Effector memory CD4-positive, alpha-beta T cell (primary cell): Measurements from ENCODE around the gene GSTA4.

ENCODE experiments used
- DNase-seq, 3 donors: peaks; one replicate each; pipeline ENCODE4 v3.0.0-alpha.2; 2020
- H3K27ac ChIP-seq: 2 replicates; pipeline ENCODE4 v1.7.0; 2013; ENCODE audit warnings: mild to moderate bottlenecking, low read length, moderate library complexity; ENCODE audit not compliant: insufficient read depth, poor library complexity, severe bottlenecking
- H3K27me3 ChIP-seq: replicated peaks from 2 replicates; pipeline ENCODE4 v1.7.0; 2013; ENCODE audit warnings: mild to moderate bottlenecking, low read length; ENCODE audit not compliant: insufficient read depth, control insufficient read depth, poor library complexity, severe bottlenecking
- H3K36me3 ChIP-seq: 2 replicates; pipeline ENCODE4 v1.7.0; 2013; ENCODE audit warnings: mild to moderate bottlenecking, low read length, moderate library complexity; ENCODE audit not compliant: control insufficient read depth, insufficient read depth
- H3K4me1 ChIP-seq: 2 replicates; pipeline ENCODE4 v1.7.0; 2013; ENCODE audit warnings: low read length, mild to moderate bottlenecking; ENCODE audit not compliant: control insufficient read depth, insufficient read depth, poor library complexity, severe bottlenecking
- H3K4me3 ChIP-seq: 2 replicates; pipeline ENCODE4 v1.7.0; 2013; ENCODE audit warnings: low read length, low read depth, mild to moderate bottlenecking; ENCODE audit not compliant: insufficient read depth, poor library complexity, severe bottlenecking
- H3K9me3 ChIP-seq: 2 replicates; pipeline ENCODE4 v1.7.0; 2013; ENCODE audit warnings: mild to moderate bottlenecking, low read length, moderate library complexity; ENCODE audit not compliant: control insufficient read depth

GSTA4 gene

DNA sequence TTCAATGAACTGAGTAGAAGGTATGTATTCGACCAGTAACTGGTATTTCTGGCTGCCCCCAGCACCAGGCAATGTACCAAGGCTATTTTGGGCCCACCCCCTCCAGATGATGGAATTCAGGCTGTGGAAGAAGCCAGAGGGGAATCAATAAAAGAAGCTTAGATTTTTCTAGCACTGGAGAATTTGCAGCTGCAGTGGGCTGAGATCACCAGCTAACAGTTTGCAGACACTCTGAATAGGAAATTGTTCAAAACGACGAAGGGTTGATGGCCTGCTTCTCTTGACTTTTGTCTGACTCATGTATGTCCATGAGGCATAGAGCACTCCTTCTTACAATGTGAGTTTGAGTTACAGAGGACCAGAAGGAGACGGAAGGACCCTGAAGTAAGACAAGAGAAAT, 37.8 kb upstream of the GSTA4 start:
- H3K9me3 ChIP-seq: no peaks in the 10 kb centered on the region
- no peak overlapping the region for H3K27ac ChIP-seq
- no peak overlapping the region for H3K4me3 ChIP-seq
- no peak for DNase-seq
- peaks cover 33% of the 10 kb centered on the region for H3K36me3 ChIP-seq
- no peaks in the 10 kb centered on the region for H3K4me1 ChIP-seq
- H3K27me3 ChIP-seq: no peaks in the 10 kb centered on the region

GRCh38 chr6:53031281-53031680, 36.2 kb upstream of the GSTA4 start:
- no peak overlapping the region for H3K27ac ChIP-seq
- peaks cover 30% of the 10 kb centered on the region for H3K36me3 ChIP-seq
- no peaks in the 10 kb centered on the region for H3K9me3 ChIP-seq
- DNase-seq: no peak
- H3K4me1 ChIP-seq: no peaks in the 10 kb centered on the region
- no peak overlapping the region for H3K4me3 ChIP-seq
- no peaks in the 10 kb centered on the region for H3K27me3 ChIP-seq

- H3K4me3 ChIP-seq: no peak overlapping the region
- no peaks in the 10 kb centered on the region for H3K4me1 ChIP-seq
- H3K9me3 ChIP-seq: no peaks in the 10 kb centered on the region
- no peak overlapping the region for H3K27ac ChIP-seq
- no peaks in the 10 kb centered on the region for H3K27me3 ChIP-seq
- peaks cover 28% of the 10 kb centered on the region for H3K36me3 ChIP-seq
- no peak for DNase-seq
Observed at GRCh38 chr6:53029761-53030160, 34.7 kb upstream of the GSTA4 start.

DNA sequence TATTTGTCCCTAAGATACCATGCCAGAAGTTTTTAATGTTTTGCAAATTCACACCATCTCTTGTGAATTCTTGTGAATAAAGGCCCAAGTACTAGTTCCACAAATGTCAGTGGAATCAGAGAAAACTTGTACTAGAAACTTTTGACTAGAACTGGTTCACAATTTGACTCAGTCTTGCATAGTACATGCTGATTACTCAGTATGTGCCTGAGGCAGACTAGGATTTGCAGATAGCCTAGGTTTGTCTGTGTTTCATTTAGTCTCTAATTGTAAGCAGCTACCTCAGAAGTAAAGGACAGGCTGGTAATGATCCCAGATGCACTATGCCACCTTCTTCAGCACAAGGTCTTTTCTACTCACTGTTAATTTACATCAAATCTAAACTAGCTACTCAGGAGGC, 34.2 kb upstream of the GSTA4 start:
- H3K36me3 ChIP-seq: peaks cover 28% of the 10 kb centered on the region

DNA sequence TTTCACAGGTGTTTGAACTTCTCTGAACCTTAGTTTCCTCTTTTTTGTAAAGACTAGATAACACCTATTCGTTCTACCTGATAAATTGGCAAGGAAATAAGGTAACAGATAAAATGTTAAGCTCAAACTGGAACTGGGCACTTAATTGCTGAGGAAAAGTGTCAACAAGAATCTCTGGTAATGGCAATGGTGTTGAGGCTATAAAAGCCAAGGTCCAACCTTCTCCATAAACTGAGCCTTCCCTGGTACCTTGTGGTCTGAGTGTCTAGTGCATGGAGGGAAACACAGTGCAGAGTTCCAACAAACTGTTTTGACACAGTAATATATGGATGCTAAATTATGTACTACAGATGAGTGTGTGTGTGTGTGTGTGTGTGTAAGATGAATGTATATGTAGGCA, 33.4 kb upstream of the GSTA4 start:
- Histone ChIP-seq H3K9me3 (no peaks in the 10 kb centered on the region), H3K27me3 (no peaks in the 10 kb centered on the region), H3K4me3 (no peak overlapping the region), H3K27ac (no peak overlapping the region), H3K4me1 (no peaks in the 10 kb centered on the region), H3K36me3 (peaks cover 28% of the 10 kb centered on the region)
- no peak for DNase-seq

More for the DNA sequence above, 34.2 kb upstream of the GSTA4 start:
- Histone ChIP-seq H3K27ac (no peak overlapping the region), H3K4me3 (no peak overlapping the region), H3K27me3 (no peaks in the 10 kb centered on the region), H3K9me3 (no peaks in the 10 kb centered on the region), H3K4me1 (no peaks in the 10 kb centered on the region)
- no peak for DNase-seq

DNA sequence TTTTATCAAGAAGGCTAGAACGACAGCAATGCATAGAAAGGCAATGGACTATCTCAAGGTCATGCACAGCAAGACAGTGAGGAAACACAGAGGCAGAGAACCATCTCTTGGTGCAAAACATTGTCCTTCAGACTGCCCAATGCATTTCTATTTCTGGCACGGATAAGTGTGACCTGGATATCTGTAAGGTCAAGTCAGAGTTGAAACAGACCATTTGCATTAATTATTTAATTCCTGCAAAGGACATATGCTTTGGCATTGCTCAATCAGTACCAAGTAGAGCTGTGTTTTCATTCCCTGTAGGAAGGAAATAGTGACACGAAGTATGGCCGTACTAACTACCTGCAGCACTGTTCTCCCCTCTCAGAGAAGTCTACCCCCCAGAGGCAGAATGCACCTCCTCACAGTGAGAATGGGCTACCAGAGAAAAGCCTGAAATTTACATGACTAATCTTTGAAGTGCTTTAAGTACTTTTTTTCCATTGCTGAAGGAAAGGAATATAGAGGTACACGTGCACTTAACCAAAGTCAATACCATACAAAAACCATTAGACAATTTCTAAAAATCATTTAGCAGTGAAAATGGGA, 32.1 kb upstream of the GSTA4 start:
- Histone ChIP-seq H3K4me3 (no peak overlapping the region), H3K36me3 (peaks cover 28% of the 10 kb centered on the region), H3K4me1 (no peaks in the 10 kb centered on the region), H3K27ac (no peak overlapping the region), H3K9me3 (no peaks in the 10 kb centered on the region), H3K27me3 (no peaks in the 10 kb centered on the region)
- DNase-seq: no peak

DNA sequence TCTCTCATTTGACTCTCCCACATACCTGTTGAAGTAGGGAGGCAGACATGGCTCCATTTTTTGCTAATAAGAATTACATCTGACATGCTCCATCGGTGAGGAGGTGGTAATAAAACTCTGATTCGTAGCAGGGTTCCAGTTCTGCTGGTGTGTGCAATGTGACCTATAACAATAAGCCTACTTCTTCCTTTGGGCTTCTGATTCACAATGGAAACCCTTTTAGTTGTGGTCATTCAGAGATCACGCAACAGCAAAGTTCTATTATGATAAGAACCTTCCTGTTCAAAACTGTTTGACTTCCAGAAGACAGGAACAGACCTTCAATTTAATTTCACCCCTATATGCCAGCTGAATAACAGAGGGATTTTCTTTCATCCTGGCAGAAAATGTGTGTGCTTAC, 31.4 kb upstream of the GSTA4 start:
- H3K27ac ChIP-seq: no peak overlapping the region
- no peak for DNase-seq
- H3K27me3 ChIP-seq: no peaks in the 10 kb centered on the region
- H3K9me3 ChIP-seq: no peaks in the 10 kb centered on the region
- H3K4me1 ChIP-seq: no peaks in the 10 kb centered on the region
- peaks cover 22% of the 10 kb centered on the region for H3K36me3 ChIP-seq
- H3K4me3 ChIP-seq: no peak overlapping the region

DNA sequence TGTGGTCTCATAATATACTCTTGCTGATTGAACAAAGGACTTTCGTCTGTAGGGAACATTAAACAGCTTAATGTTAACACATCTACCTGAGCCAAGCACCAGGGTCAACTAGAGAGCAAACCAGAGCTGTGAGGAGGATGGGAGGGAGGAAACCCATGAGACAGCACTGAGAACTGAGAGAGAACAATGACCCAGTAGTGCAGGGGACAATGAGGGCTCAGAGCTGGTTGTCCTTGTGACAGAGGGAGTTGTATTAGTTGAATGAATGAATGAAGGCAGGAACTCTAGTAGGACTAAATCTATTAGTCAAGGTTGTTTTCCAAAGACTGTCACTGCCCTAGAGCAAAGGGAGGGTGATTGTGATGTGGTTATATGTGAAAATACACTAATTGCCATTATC, 28.2 kb upstream of the GSTA4 start:
- Histone ChIP-seq H3K27ac (no peak overlapping the region), H3K27me3 (no peaks in the 10 kb centered on the region), H3K9me3 (no peaks in the 10 kb centered on the region), H3K4me1 (no peaks in the 10 kb centered on the region), H3K4me3 (no peak overlapping the region), H3K36me3 (peaks cover 6% of the 10 kb centered on the region)
- DNase-seq: no peak

GRCh38 chr6:53020005-53020744, 25.1 kb upstream of the GSTA4 start:
- H3K27ac ChIP-seq: no peak overlapping the region
- H3K36me3 ChIP-seq: peaks cover 11% of the 10 kb centered on the region
- no peak for DNase-seq
- H3K9me3 ChIP-seq: no peaks in the 10 kb centered on the region
- H3K4me1 ChIP-seq: no peaks in the 10 kb centered on the region
- H3K4me3 ChIP-seq: no peak overlapping the region
- no peaks in the 10 kb centered on the region for H3K27me3 ChIP-seq

DNA sequence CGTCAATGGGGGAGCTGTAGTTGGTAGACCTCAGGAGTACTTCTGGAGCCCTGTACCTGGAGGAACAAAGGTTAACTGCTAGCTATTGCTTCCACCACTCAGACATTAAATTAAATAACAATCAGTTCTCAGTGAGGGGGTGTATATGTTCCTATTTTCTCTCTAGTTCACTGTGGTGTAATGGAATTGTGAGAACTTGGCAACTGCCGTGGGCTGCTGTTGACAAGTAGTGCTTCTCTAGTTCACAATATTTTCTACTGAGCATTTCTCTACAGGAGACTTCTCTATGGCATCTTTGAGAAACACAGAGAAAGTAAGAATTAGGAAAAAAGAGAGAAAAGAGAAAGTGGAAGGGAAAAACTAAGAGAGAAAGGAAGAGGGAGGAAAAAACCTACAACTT, 23.4 kb upstream of the GSTA4 start:
- H3K4me1 ChIP-seq: no peaks in the 10 kb centered on the region
- H3K36me3 ChIP-seq: peaks cover 16% of the 10 kb centered on the region
- no peaks in the 10 kb centered on the region for H3K9me3 ChIP-seq
- no peak overlapping the region for H3K27ac ChIP-seq
- H3K4me3 ChIP-seq: no peak overlapping the region
- no peaks in the 10 kb centered on the region for H3K27me3 ChIP-seq
- no peak for DNase-seq
